ENCODE data around the gene COL4A2.
"Not testable (repeated sequence)": the region's sequence is repeated elsewhere in the genome, so short reads cannot be mapped to it uniquely, and the experiment has no call there.

GRCh38 chr13:110313261-110313660 lies 6.2 kb downstream of the COL4A2 start:
- TF ChIP-seq CTCF (tag by site-specific recombination; IDR thresholded peaks at IDR 0.05); ZNF660 (tag by site-specific recombination; IDR thresholded peaks at IDR 0.05); ZNF121 (tag by site-specific recombination; IDR thresholded peaks at IDR 0.05); ZNF792 (tag by site-specific recombination; IDR thresholded peaks at IDR 0.05); REST (tag by site-specific recombination; IDR thresholded peaks at IDR 0.05); TSHZ1 (tag by site-specific recombination; IDR thresholded peaks at IDR 0.05; ENCODE audit: borderline replicate concordance); ZNF174 (tag by site-specific recombination; IDR thresholded peaks at IDR 0.05); BCL11A (tag by site-specific recombination; IDR thresholded peaks at IDR 0.05; ENCODE audit: low read depth); ZNF280D (tag by site-specific recombination; IDR thresholded peaks at IDR 0.05); ZNF610 (tag by site-specific recombination; IDR thresholded peaks at IDR 0.05; ENCODE audit: borderline replicate concordance); MZF1 (tag by site-specific recombination; IDR thresholded peaks at IDR 0.05; ENCODE audit: borderline replicate concordance); ZNF514 (tag by site-specific recombination; IDR thresholded peaks at IDR 0.05): not testable (repeated sequence)
